HEK293 (cell line): Measurements from ENCODE around the gene RTBDN.
A peak's percentile ranks its signal among the peaks of the same experiment; 100 is the strongest.

Source experiments
- KLF7 ChIP-seq: fragments of 450-650 bp; formaldehyde crosslinking; IDR thresholded peaks from 2 replicates; pipeline ENCODE4 v1.5.1; 2016; ENCODE audit warnings: missing biosample characterization, missing genetic modification characterization, borderline replicate concordance
- PATZ1 ChIP-seq: fragments of 450-650 bp; formaldehyde crosslinking; IDR thresholded peaks from 2 replicates; pipeline ENCODE4 v1.5.1; 2016; ENCODE audit warnings: missing biosample characterization, missing genetic modification characterization
- PRDM10 ChIP-seq: fragments of 450-650 bp; formaldehyde crosslinking; IDR thresholded peaks from 2 replicates; pipeline ENCODE4 v1.5.1; 2016; ENCODE audit warnings: missing biosample characterization, missing genetic modification characterization
- PRDM6 ChIP-seq: fragments of 450-650 bp; formaldehyde crosslinking; IDR thresholded peaks from 2 replicates; pipeline ENCODE4 v1.5.1; 2017; ENCODE audit warnings: missing biosample characterization, missing genetic modification characterization
- ZBTB44 ChIP-seq: fragments of 450-650 bp; IDR thresholded peaks from 2 replicates; pipeline ENCODE4 v1.5.1; 2018; ENCODE audit warnings: missing biosample characterization, mild to moderate bottlenecking, missing genetic modification characterization
- ZBTB48 ChIP-seq: fragments of 450-650 bp; formaldehyde crosslinking; IDR thresholded peaks from 2 replicates; pipeline ENCODE4 v1.5.1; 2016; ENCODE audit warnings: missing biosample characterization, missing genetic modification characterization
- ZBTB6 ChIP-seq: fragments of 450-650 bp; formaldehyde crosslinking; IDR thresholded peaks from 2 replicates; pipeline ENCODE4 v1.5.1; 2017; ENCODE audit warnings: missing biosample characterization, missing genetic modification characterization
- ZNF114 ChIP-seq: fragments of 450-650 bp; formaldehyde crosslinking; IDR thresholded peaks from 2 replicates; pipeline ENCODE4 v1.5.0; 2017; ENCODE audit warnings: missing biosample characterization, missing genetic modification characterization
- ZNF140 ChIP-seq: fragments of 450-650 bp; formaldehyde crosslinking; IDR thresholded peaks from 2 replicates; pipeline ENCODE4 v1.5.1; 2016; ENCODE audit warnings: missing biosample characterization, missing genetic modification characterization
- ZNF148 ChIP-seq: fragments of 450-650 bp; formaldehyde crosslinking; IDR thresholded peaks from 2 replicates; pipeline ENCODE4 v1.5.0; 2017; ENCODE audit warnings: missing biosample characterization, missing genetic modification characterization, borderline replicate concordance
- ZNF16 ChIP-seq: fragments of 450-650 bp; formaldehyde crosslinking; IDR thresholded peaks from 2 replicates; pipeline ENCODE4 v1.5.1; 2016; ENCODE audit warnings: low read depth, missing biosample characterization, missing genetic modification characterization
- ZNF23 ChIP-seq: fragments of 450-650 bp; formaldehyde crosslinking; IDR thresholded peaks from 2 replicates; pipeline ENCODE4 v1.5.1; 2016; ENCODE audit warnings: missing biosample characterization, missing genetic modification characterization, borderline replicate concordance
- ZNF350 ChIP-seq: fragments of 450-650 bp; formaldehyde crosslinking; IDR thresholded peaks from 2 replicates; pipeline ENCODE4 v1.5.0; 2017; ENCODE audit warnings: missing biosample characterization, mild to moderate bottlenecking, missing genetic modification characterization
- ZNF362 ChIP-seq: fragments of 450-650 bp; formaldehyde crosslinking; IDR thresholded peaks from 2 replicates; pipeline ENCODE4 v1.5.1; 2016; ENCODE audit warnings: missing biosample characterization, missing genetic modification characterization
- ZNF37A ChIP-seq: fragments of 450-650 bp; IDR thresholded peaks from 2 replicates; pipeline ENCODE4 v1.5.1; 2018; ENCODE audit warnings: missing biosample characterization, missing genetic modification characterization
- ZNF510 ChIP-seq: fragments of 450-650 bp; formaldehyde crosslinking; IDR thresholded peaks from 2 replicates; pipeline ENCODE4 v1.5.1; 2018; ENCODE audit warnings: mild to moderate bottlenecking, missing genetic modification characterization, missing biosample characterization; ENCODE audit not compliant: insufficient replicate concordance
- ZNF548 ChIP-seq: fragments of 450-650 bp; formaldehyde crosslinking; IDR thresholded peaks from 2 replicates; pipeline ENCODE4 v1.5.1; 2016; ENCODE audit warnings: missing biosample characterization, missing genetic modification characterization
- ZNF561 ChIP-seq: fragments of 450-650 bp; IDR thresholded peaks from 2 replicates; pipeline ENCODE4 v1.5.1; 2018; ENCODE audit warnings: missing biosample characterization, missing genetic modification characterization, borderline replicate concordance
- ZNF610 ChIP-seq: fragments of 450-650 bp; formaldehyde crosslinking; IDR thresholded peaks from 2 replicates; pipeline ENCODE4 v1.5.1; 2016; ENCODE audit warnings: missing biosample characterization, missing genetic modification characterization, borderline replicate concordance
- ZNF692 ChIP-seq: fragments of 450-650 bp; formaldehyde crosslinking; IDR thresholded peaks from 2 replicates; pipeline ENCODE4 v1.5.1; 2016; ENCODE audit warnings: missing biosample characterization, missing genetic modification characterization
- ZNF792 ChIP-seq: fragments of 450-650 bp; formaldehyde crosslinking; IDR thresholded peaks from 2 replicates; pipeline ENCODE4 v1.5.1; 2016; ENCODE audit warnings: missing biosample characterization, missing genetic modification characterization
- ZNF843 ChIP-seq: fragments of 450-650 bp; formaldehyde crosslinking; IDR thresholded peaks from 2 replicates; pipeline ENCODE4 v1.5.1; 2016; ENCODE audit warnings: missing biosample characterization, missing genetic modification characterization

RTBDN gene

GRCh38 chr19:12801466-12802266 is 32.7 kb downstream of the RTBDN start, which contains the start of the genes PRDX2 and THSD8 (continued):
- TF ChIP-seq ZNF510 (tag by site-specific recombination) = no peak
- peak; percentile 46; the same call in 1 of the 2 replicates for TF ChIP-seq PATZ1 (tag by site-specific recombination)
- TF ChIP-seq ZNF140 (tag by site-specific recombination) = no peak
- TF ChIP-seq ZBTB6 (tag by site-specific recombination) = no peak; the same call in 1 of the 2 replicates
- TF ChIP-seq ZBTB44 (tag by site-specific recombination) = peak; percentile 63; the same call in 1 of the 2 replicates
- no peak for TF ChIP-seq ZNF23 (tag by site-specific recombination)
- TF ChIP-seq ZBTB48 = peak; percentile 87
- peak; percentile 98 for TF ChIP-seq ZNF692 (tag by site-specific recombination)
- peak; percentile 85 for TF ChIP-seq ZNF561
- peak; percentile 100 for TF ChIP-seq PRDM10 (tag by site-specific recombination)
- no peak for TF ChIP-seq ZNF350
- TF ChIP-seq ZNF843 (tag by site-specific recombination) = peak; percentile 51
- no peak for TF ChIP-seq ZNF548 (tag by site-specific recombination)
- no peak for TF ChIP-seq ZNF148 (tag by site-specific recombination)
- TF ChIP-seq ZNF37A = no peak
- TF ChIP-seq KLF7 (tag by site-specific recombination) = no peak
- TF ChIP-seq ZNF610 (tag by site-specific recombination) = peak; percentile 45; the same call in 1 of the 2 replicates
- no peak for TF ChIP-seq PRDM6
- TF ChIP-seq ZNF792 (tag by site-specific recombination) = 0 out of 2 replicates have a peak, but pooled peaks have one; percentile 8
- TF ChIP-seq ZNF16 = no peak
- no peak for TF ChIP-seq ZNF114
- TF ChIP-seq ZNF362 = no peak
